OCI-LY1 (cell line): ENCODE data around the gene EXT2.

ENCODE experiments used
- H2AFZ ChIP-seq: fragments of 200-600 bp; sonication (generic), shearing (Covaris generic); 2 replicates; pipeline ENCODE4 v1.6.0; 2014; ENCODE audit warnings: antibody characterized with exemption, mild to moderate bottlenecking, low read length
- H3F3A ChIP-seq: fragments of 200-600 bp; sonication (generic), shearing (Covaris generic); 2 replicates; pipeline ENCODE4 v1.6.0; 2014; ENCODE audit warnings: mild to moderate bottlenecking, antibody characterized with exemption, low read length, moderate library complexity; ENCODE audit not compliant: insufficient read depth
- H3K27ac ChIP-seq: fragments of 200-600 bp; sonication (generic); 2 replicates; pipeline ENCODE4 v1.5.1; 2014; ENCODE audit warnings: low read length, mixed run types, mild to moderate bottlenecking, low read depth; ENCODE audit not compliant: poor library complexity, severe bottlenecking
- H3K27me3 ChIP-seq: fragments of 200-600 bp; sonication (generic); 2 replicates; pipeline ENCODE4 v1.6.0; 2014; ENCODE audit warnings: antibody characterized with exemption, mild to moderate bottlenecking, low read length, moderate library complexity; ENCODE audit not compliant: insufficient read depth
- H3K36me3 ChIP-seq: fragments of 200-600 bp; sonication (generic); 2 replicates; pipeline ENCODE4 v1.6.1; 2014; ENCODE audit warnings: mild to moderate bottlenecking, antibody characterized with exemption, low read length, moderate library complexity, mixed read lengths; ENCODE audit not compliant: insufficient read depth
- H3K4me1 ChIP-seq: fragments of 200-600 bp; sonication (generic); 2 replicates; pipeline ENCODE4 v1.5.1; 2014; ENCODE audit warnings: mild to moderate bottlenecking, low read length, moderate library complexity; ENCODE audit not compliant: insufficient read depth, severe bottlenecking
- H3K4me2 ChIP-seq: fragments of 200-600 bp; sonication (generic), shearing (Covaris generic); 2 replicates; pipeline ENCODE4 v1.6.1; 2014; ENCODE audit warnings: low read length
- H3K4me3 ChIP-seq: fragments of 200-600 bp; sonication (generic); 2 replicates; pipeline ENCODE4 v1.5.1; 2014; ENCODE audit warnings: low read length, low read depth, mild to moderate bottlenecking, mixed read lengths; ENCODE audit not compliant: poor library complexity, severe bottlenecking
- H3K79me2 ChIP-seq: fragments of 200-600 bp; shearing (Covaris generic); 2 replicates; pipeline ENCODE4 v1.6.1; 2016; ENCODE audit warnings: mixed run types, low read length, mixed read lengths; ENCODE audit not compliant: insufficient read depth
- H3K9ac ChIP-seq: fragments of 200-600 bp; sonication (generic), shearing (Covaris generic); 2 replicates; pipeline ENCODE4 v1.6.1; 2014; ENCODE audit warnings: mild to moderate bottlenecking, low read length, mixed read lengths
- H3K9me2 ChIP-seq: fragments of 200-600 bp; sonication (generic), shearing (Covaris generic); 2 replicates; pipeline ENCODE4 v1.6.1; 2014; ENCODE audit warnings: low read depth, mild to moderate bottlenecking, low read length, mixed read lengths
- H3K9me3 ChIP-seq: fragments of 200-600 bp; shearing (Covaris generic); 2 replicates; pipeline ENCODE4 v1.6.1; 2014; ENCODE audit warnings: low read length, mixed read lengths
- H4K20me1 ChIP-seq: fragments of 200-600 bp; sonication (generic), shearing (Covaris generic); 2 replicates; pipeline ENCODE4 v1.6.0; 2016; ENCODE audit warnings: mild to moderate bottlenecking, low read length; ENCODE audit not compliant: insufficient read depth
- CTCF ChIP-seq: fragments of 200-600 bp; sonication (generic), shearing (Covaris generic); IDR thresholded peaks from 2 replicates; pipeline ENCODE4 v1.5.1; 2017; ENCODE audit warnings: mild to moderate bottlenecking, antibody characterized with exemption, low read length, moderate library complexity, mixed read lengths
- EZH2 ChIP-seq: fragments of 200-600 bp; sonication (generic), shearing (Covaris generic); IDR thresholded peaks from 2 replicates; pipeline ENCODE4 v1.8.0; 2017; ENCODE audit warnings: borderline replicate concordance, mixed run types, mild to moderate bottlenecking, antibody characterized with exemption, low read length, moderate library complexity, mixed read lengths

EXT2 gene

GRCh38 chr11:44243086-44243485 is 147.6 kb downstream of the EXT2 start:
- Histone ChIP-seq H4K20me1 (no peaks in the 10 kb centered on the region), H3K4me3 (no peak overlapping the region), H3K4me1 (no peaks in the 10 kb centered on the region), H3K36me3 (no peaks in the 10 kb centered on the region), H3F3A (no peaks in the 10 kb centered on the region), H2AFZ (no peak overlapping the region), H3K27ac (no peak overlapping the region), H3K9me3 (no peaks in the 10 kb centered on the region), H3K27me3 (no peaks in the 10 kb centered on the region), H3K9ac (no peak overlapping the region), H3K4me2 (no peak overlapping the region), H3K9me2 (no peaks in the 10 kb centered on the region), H3K79me2 (no peaks in the 10 kb centered on the region)
- TF ChIP-seq CTCF (no peak), EZH2 (no peak)

DNA sequence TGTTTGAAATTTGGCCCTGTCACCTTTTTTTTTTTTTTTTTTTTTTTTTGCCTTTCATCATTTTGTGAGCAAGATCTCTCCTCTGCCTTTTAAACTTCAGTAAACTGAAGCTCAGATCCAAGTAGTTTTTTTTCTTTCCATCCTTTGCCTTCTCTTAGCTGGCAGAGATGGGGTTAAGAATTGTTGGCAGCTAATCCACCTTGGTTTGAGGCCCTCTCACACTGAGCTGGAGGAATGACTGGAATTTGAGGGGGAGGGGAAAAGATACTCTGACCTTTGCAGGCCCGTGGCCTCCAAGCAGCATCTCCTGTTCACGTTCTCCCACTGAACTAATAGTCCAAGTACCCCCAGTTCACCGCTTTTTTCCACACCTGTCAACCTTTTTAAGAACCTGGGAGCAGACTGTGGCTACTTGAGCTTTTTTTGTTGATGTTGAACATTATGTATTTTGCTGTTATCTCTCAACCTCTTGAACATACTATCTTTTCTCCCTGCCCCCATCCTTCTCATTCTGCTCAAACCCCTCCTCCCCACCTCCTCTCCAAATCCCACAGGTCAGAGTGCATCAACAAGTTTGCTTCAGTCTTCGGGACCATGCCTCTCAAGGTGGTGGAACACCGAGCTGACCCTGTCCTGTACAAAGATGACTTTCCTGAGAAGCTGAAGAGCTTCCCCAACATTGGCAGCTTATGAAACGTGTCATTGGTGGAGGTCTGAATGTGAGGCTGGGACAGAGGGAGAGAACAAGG is 148.3 kb downstream of the EXT2 start:
- TF ChIP-seq EZH2: no peak
- TF ChIP-seq CTCF: no peak
- Histone ChIP-seq H3K4me2 (no peak overlapping the region), H4K20me1 (no peaks in the 10 kb centered on the region), H3K27me3 (no peaks in the 10 kb centered on the region), H3K9me3 (no peaks in the 10 kb centered on the region), H3K4me3 (no peak overlapping the region), H3K9ac (no peak overlapping the region), H3K4me1 (no peaks in the 10 kb centered on the region), H3K27ac (no peak overlapping the region), H2AFZ (no peak overlapping the region), H3F3A (no peaks in the 10 kb centered on the region), H3K36me3 (no peaks in the 10 kb centered on the region), H3K79me2 (no peaks in the 10 kb centered on the region), H3K9me2 (no peaks in the 10 kb centered on the region)

DNA sequence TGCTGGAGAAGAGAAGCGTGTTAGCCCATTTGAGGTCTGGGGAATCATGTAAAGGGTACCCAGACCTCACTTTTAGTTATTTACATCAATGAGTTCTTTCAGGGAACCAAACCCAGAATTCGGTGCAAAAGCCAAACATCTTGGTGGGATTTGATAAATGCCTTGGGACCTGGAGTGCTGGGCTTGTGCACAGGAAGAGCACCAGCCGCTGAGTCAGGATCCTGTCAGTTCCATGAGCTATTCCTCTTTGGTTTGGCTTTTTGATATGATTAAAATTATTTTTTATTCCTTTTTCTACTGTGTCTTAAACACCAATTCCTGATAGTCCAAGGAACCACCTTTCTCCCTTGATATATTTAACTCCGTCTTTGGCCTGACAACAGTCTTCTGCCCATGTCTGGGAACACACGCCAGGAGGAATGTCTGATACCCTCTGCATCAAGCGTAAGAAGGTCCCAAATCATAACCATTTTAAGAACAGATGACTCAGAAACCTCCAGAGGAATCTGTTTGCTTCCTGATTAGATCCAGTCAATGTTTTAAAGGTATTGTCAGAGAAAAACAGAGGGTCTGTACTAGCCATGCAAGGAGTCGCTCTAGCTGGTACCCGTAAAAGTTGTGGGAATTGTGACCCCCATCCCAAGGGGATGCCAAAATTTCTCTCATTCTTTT is 149.3 kb downstream of the EXT2 start:
- Histone ChIP-seq H4K20me1 (no peaks in the 10 kb centered on the region), H3K4me2 (no peak overlapping the region), H3K4me3 (no peak overlapping the region), H3K4me1 (no peaks in the 10 kb centered on the region), H3K36me3 (no peaks in the 10 kb centered on the region), H2AFZ (no peak overlapping the region), H3K79me2 (no peaks in the 10 kb centered on the region), H3K27me3 (no peaks in the 10 kb centered on the region), H3K9ac (no peak overlapping the region), H3K9me2 (no peaks in the 10 kb centered on the region), H3K9me3 (no peaks in the 10 kb centered on the region), H3K27ac (no peak overlapping the region), H3F3A (no peaks in the 10 kb centered on the region)
- TF ChIP-seq EZH2 (no peak), CTCF (no peak)
